H9 (cell line): ENCODE results near the gene RDH5. TPM values are rescaled to one million over a fixed set of nuclear protein-coding genes. Genes with fewer than 3 reads are reported as not detected.
A peak's percentile ranks its signal among the peaks of the same experiment; 100 is the strongest.

Experiments
- DNase-seq: peaks from one replicate; pipeline ENCODE4 v3.0.0-alpha.2; 2017
- H2AFZ ChIP-seq: one replicate; pipeline ENCODE4 v1.6.1; 2013; ENCODE audit warnings: mild to moderate bottlenecking, low read length, control low read depth, moderate library complexity
- H2AK5ac ChIP-seq: 2 replicates; pipeline ENCODE4 v1.6.1; 2013; ENCODE audit warnings: low read length, control low read depth, mixed read lengths; ENCODE audit not compliant: insufficient read length
- H2BK120ac ChIP-seq: one replicate; pipeline ENCODE4 v1.6.1; 2013; ENCODE audit warnings: low read depth, mild to moderate bottlenecking, low read length, control low read depth, inconsistent platforms; ENCODE audit not compliant: poor library complexity, severe bottlenecking
- H2BK12ac ChIP-seq: 2 replicates; pipeline ENCODE4 v1.6.1; 2013; ENCODE audit warnings: low read length, control low read depth, mixed read lengths, low read depth; ENCODE audit not compliant: insufficient read length
- H2BK15ac ChIP-seq: 2 replicates; pipeline ENCODE4 v1.6.1; 2013; ENCODE audit warnings: low read depth, low read length, control low read depth
- H2BK20ac ChIP-seq: one replicate; pipeline ENCODE4 v1.6.1; 2013; ENCODE audit warnings: low read depth, mild to moderate bottlenecking, low read length, control low read depth, inconsistent platforms; ENCODE audit not compliant: poor library complexity, severe bottlenecking
- H2BK5ac ChIP-seq: 2 replicates; pipeline ENCODE4 v1.6.1; 2013; ENCODE audit warnings: low read length, control low read depth, mixed read lengths; ENCODE audit not compliant: insufficient read length
- H3K14ac ChIP-seq: 2 replicates; pipeline ENCODE4 v1.6.1; 2013; ENCODE audit warnings: low read length, control low read depth; ENCODE audit not compliant: insufficient read depth
- H3K18ac ChIP-seq: 2 replicates; pipeline ENCODE4 v1.6.1; 2013; ENCODE audit warnings: low read depth, mild to moderate bottlenecking, mixed read lengths, low read length, control low read depth; ENCODE audit not compliant: insufficient read length
- H3K23ac ChIP-seq: 2 replicates; pipeline ENCODE4 v1.6.1; 2013; ENCODE audit warnings: low read length, control low read depth, mixed read lengths, low read depth; ENCODE audit not compliant: insufficient read length
- H3K23me2 ChIP-seq: 2 replicates; pipeline ENCODE4 v1.6.1; 2013; ENCODE audit warnings: low read depth, mild to moderate bottlenecking, mixed read lengths, low read length, control low read depth; ENCODE audit not compliant: insufficient read length, poor library complexity, severe bottlenecking
- H3K27ac ChIP-seq: 2 replicates; pipeline ENCODE4 v1.5.1; 2013; ENCODE audit warnings: low read length, control low read depth, mixed read lengths, low read depth; ENCODE audit not compliant: insufficient read length
- H3K27me3 ChIP-seq: 2 replicates; pipeline ENCODE4 v1.6.1; 2013; ENCODE audit warnings: low read length, control low read depth, inconsistent platforms; ENCODE audit not compliant: insufficient read depth
- H3K4ac ChIP-seq: 2 replicates; pipeline ENCODE4 v1.6.1; 2013; ENCODE audit warnings: low read depth, mild to moderate bottlenecking, control low read depth, inconsistent platforms, low read length, moderate library complexity
- H3K4me1 ChIP-seq: 2 replicates; pipeline ENCODE4 v1.6.1; 2013; ENCODE audit warnings: low read length, control low read depth, inconsistent platforms; ENCODE audit not compliant: insufficient read depth
- H3K4me2 ChIP-seq: 2 replicates; pipeline ENCODE4 v1.6.1; 2013; ENCODE audit warnings: low read length, control low read depth, mixed read lengths; ENCODE audit not compliant: insufficient read length, insufficient read depth
- H3K56ac ChIP-seq: 2 replicates; pipeline ENCODE4 v1.6.1; 2013; ENCODE audit warnings: low read depth, mild to moderate bottlenecking, mixed read lengths, low read length, control low read depth; ENCODE audit not compliant: insufficient read length
- H3K79me1 ChIP-seq: 2 replicates; pipeline ENCODE4 v1.6.1; 2013; ENCODE audit warnings: low read depth, mild to moderate bottlenecking, moderate library complexity, low read length, control low read depth, inconsistent platforms; ENCODE audit not compliant: insufficient read depth, poor library complexity, severe bottlenecking
- H3K79me2 ChIP-seq: 2 replicates; pipeline ENCODE4 v1.6.1; 2013; ENCODE audit warnings: low read length, control low read depth, inconsistent platforms; ENCODE audit not compliant: insufficient read depth
- H3K9ac ChIP-seq: 2 replicates; pipeline ENCODE4 v1.6.1; 2013; ENCODE audit warnings: low read length, control low read depth, mixed read lengths; ENCODE audit not compliant: insufficient read length; ENCODE audit errors: extremely low read depth
- H3K9me3 ChIP-seq: one replicate; pipeline ENCODE4 v1.6.1; 2013; ENCODE audit warnings: low read depth, low read length, inconsistent platforms; ENCODE audit not compliant: control insufficient read depth
- H3T11ph ChIP-seq: one replicate; pipeline ENCODE4 v1.6.1; 2013; ENCODE audit warnings: mild to moderate bottlenecking, low read length, control low read depth, inconsistent platforms
- H4K20me1 ChIP-seq: one replicate; pipeline ENCODE4 v1.6.1; 2013; ENCODE audit not compliant: control insufficient read depth, insufficient read length, insufficient read depth
- H4K5ac ChIP-seq: 2 replicates; pipeline ENCODE4 v1.6.1; 2013; ENCODE audit warnings: low read depth, mild to moderate bottlenecking, mixed read lengths, low read length, control low read depth; ENCODE audit not compliant: insufficient read length
- H4K8ac ChIP-seq: replicated peaks from 2 replicates; pipeline ENCODE4 v1.6.1; 2013; ENCODE audit warnings: low read length, control low read depth, mixed read lengths, low read depth; ENCODE audit not compliant: insufficient read length
- H4K91ac ChIP-seq: 2 replicates; pipeline ENCODE4 v1.6.1; 2013; ENCODE audit warnings: low read depth, mild to moderate bottlenecking, moderate library complexity, mixed read lengths, low read length, control low read depth; ENCODE audit not compliant: insufficient read length
- H3K27ac Mint-ChIP-seq, 3 experiments: 2 replicates in 2 of 3; 3 replicates in 1 of 3; pipeline ENCODE4 v1.8.0; 2020 to 2021; ENCODE audit warnings: mixed read lengths in 3 of 3, mild to moderate bottlenecking in 1 of 3, moderate library complexity in 1 of 3
- H3K27me3 Mint-ChIP-seq: 2 replicates; pipeline ENCODE4 v1.8.0; 2021; ENCODE audit warnings: low read depth, mild to moderate bottlenecking, moderate library complexity, mixed read lengths
- H3K36me3 Mint-ChIP-seq, 3 experiments: 2 replicates in 2 of 3; 3 replicates in 1 of 3; pipeline ENCODE4 v1.8.0; 2020 to 2021; ENCODE audit warnings: low read depth in 3 of 3, mixed read lengths in 3 of 3; ENCODE audit not compliant: insufficient read depth in 1 of 3
- H3K4me1 Mint-ChIP-seq, 2 experiments: 2 replicates each; pipeline ENCODE4 v1.8.0; 2020; ENCODE audit warnings: mixed read lengths in 2 of 2
- H3K4me3 Mint-ChIP-seq, 2 experiments: 2 replicates in 1 of 2; 3 replicates in 1 of 2; pipeline ENCODE4 v1.8.0; 2020 to 2021; ENCODE audit warnings: mild to moderate bottlenecking in 2 of 2, mixed read lengths in 2 of 2, moderate library complexity in 1 of 2
- H3K9me3 Mint-ChIP-seq, 2 experiments: 2 replicates in 1 of 2; 3 replicates in 1 of 2; pipeline ENCODE4 v1.8.0; 2020; ENCODE audit warnings: mild to moderate bottlenecking in 2 of 2, mixed read lengths in 2 of 2, moderate library complexity in 1 of 2
- CTCF ChIP-seq: fragments of 200-600 bp; sonication (generic); conservative IDR thresholded peaks from 3 replicates; pipeline ENCODE4 v1.8.0; 2021; ENCODE audit warnings: antibody characterized with exemption, mild to moderate bottlenecking
- WGBS: extraction: QIAGEN DNeasy Blood & Tissue Kit; methylation state at CpG from one replicate; pipeline ENCODE4 v1.1.7; 2013; ENCODE audit warnings: missing lambda C conversion rate, low lambda C conversion rate, mixed read lengths; ENCODE audit not compliant: insufficient read length; ENCODE audit errors: extremely low coverage; 5-methylcytosine and 5-hydroxymethylcytosine counted together
- total RNA-seq: library from RNA; stranded (reverse); gene quantifications from 2 replicates; pipeline ENCODE4 v1.2.1, GENCODE V29; 2021

The RDH5 gene
- total RNA-seq, 1 experiment from 2014 or later: 6.6 TPM

GRCh38 chr12:55708695-55709233 lies 11.4 kb upstream of the RDH5 start:
- H4K91ac ChIP-seq: no peak overlapping the region
- H3K4me1 Mint-ChIP-seq: peaks cover 42 to 45% of the 10 kb centered on the region in 2 experiments
- H2BK120ac ChIP-seq: no peak overlapping the region
- no CpG with 5 or more reads among the region's 3 CpGs for WGBS
- H3K9me3 Mint-ChIP-seq: no peaks in the 10 kb centered on the region
- H3K23ac ChIP-seq: no peak overlapping the region
- peak overlapping the region in 1 of 3 experiments; percentile 70; a peak in 2 of 7 replicates for H3K27ac Mint-ChIP-seq
- no peak overlapping the region for H3T11ph ChIP-seq
- H2BK5ac ChIP-seq: no peak overlapping the region
- no peak overlapping the region for H3K4ac ChIP-seq
- no peaks in the 10 kb centered on the region for H3K36me3 Mint-ChIP-seq
- no peak overlapping the region for H3K14ac ChIP-seq
- peaks cover 5% of the 10 kb centered on the region for H3K79me1 ChIP-seq
- H3K27me3 Mint-ChIP-seq: peaks cover 34% of the 10 kb centered on the region
- H3K4me2 ChIP-seq: peak overlapping the region; percentile 78
- H3K18ac ChIP-seq: no peak overlapping the region
- no peak overlapping the region for H2AK5ac ChIP-seq
- H3K9me3 ChIP-seq: no peaks in the 10 kb centered on the region
- no peaks in the 10 kb centered on the region; the same call in 1 of the 2 replicates for H3K79me2 ChIP-seq
- no peak overlapping the region for H2BK12ac ChIP-seq
- no peak overlapping the region for H4K8ac ChIP-seq
- H3K4me3 Mint-ChIP-seq: peak overlapping the region; percentile 92 to 98
- peaks cover 7% of the 10 kb centered on the region for H4K20me1 ChIP-seq
- H3K9ac ChIP-seq: no peak overlapping the region
- no peak for DNase-seq
- 0 out of 2 replicates have a peak, but pooled peaks cover 2% of the 10 kb centered on the region for H3K4me1 ChIP-seq
- H3K27ac ChIP-seq: no peak overlapping the region
- TF ChIP-seq CTCF: no peak
- no peak overlapping the region for H2AFZ ChIP-seq
- no peak overlapping the region for H2BK15ac ChIP-seq
- H2BK20ac ChIP-seq: no peak overlapping the region
- peaks cover 16% of the 10 kb centered on the region for H3K23me2 ChIP-seq
- no peak overlapping the region for H4K5ac ChIP-seq
- H3K56ac ChIP-seq: no peak overlapping the region
- H3K27me3 ChIP-seq: no peaks in the 10 kb centered on the region; the same call in 1 of the 2 replicates
